ENCODE measurements around the gene SANBR.
"Not testable (repeated sequence)": the region's sequence is repeated elsewhere in the genome, so short reads cannot be mapped to it uniquely, and the experiment has no call there.

Gene SANBR

GRCh38 chr2:61065714-61066709 is at the start of gene SANBR:
TSS of gene SANBR (plus strand) at chr2:61065871. CDS start at chr2:61070351, 4,480 bp downstream.
- peak; percentile 73 for DNase-seq (ENCODE audit: low read depth)

GRCh38 chr2:61015976-61016375 is 49.7 kb upstream of the SANBR start:
- no peak for DNase-seq (ENCODE audit: low read depth)

- DNase-seq (ENCODE audit: low read depth): no peak
These were observed 49.2 kb upstream of the SANBR start for GRCh38 chr2:61016392-61017002.

GRCh38 chr2:61017003-61017555 is 48.6 kb upstream of the SANBR start:
- peak; percentile 51 for DNase-seq (ENCODE audit: low read depth)

GRCh38 chr2:61017556-61018317 is 47.9 kb upstream of the SANBR start, which contains the start of the genes PEX13 and PUS10:
TSS of gene PEX13 (plus strand) at chr2:61017720. CDS start at chr2:61017760, 40 bp downstream.
TSS of gene PUS10 (minus strand) at chr2:61018255. CDS start at chr2:61011890, 6,365 bp downstream.
- DNase-seq (ENCODE audit: low read depth): peak; percentile 27

GRCh38 chr2:61018318-61018755 is 47.3 kb upstream of the SANBR start:
- no peak for DNase-seq (ENCODE audit: low read depth)

GRCh38 chr2:61018798-61019197 is 46.9 kb upstream of the SANBR start:
- DNase-seq (ENCODE audit: low read depth): no peak

- no peak for DNase-seq (ENCODE audit: low read depth)
These were observed 44.4 kb upstream of the SANBR start for GRCh38 chr2:61021228-61021660.

GRCh38 chr2:61023670-61024069 is 42.0 kb upstream of the SANBR start:
- no peak for DNase-seq (ENCODE audit: low read depth)

GRCh38 chr2:61029533-61029932 is 36.1 kb upstream of the SANBR start:
- no peak for DNase-seq (ENCODE audit: low read depth)

- not testable (repeated sequence) for DNase-seq (ENCODE audit: low read depth)
These were observed 31.1 kb upstream of the SANBR start for GRCh38 chr2:61034592-61034991.

- DNase-seq (ENCODE audit: low read depth): not testable (repeated sequence)
These were observed 29.0 kb upstream of the SANBR start for GRCh38 chr2:61036643-61037042.

- DNase-seq (ENCODE audit: low read depth): no peak
These were observed 22.9 kb upstream of the SANBR start for GRCh38 chr2:61042807-61043206.

GRCh38 chr2:61044636-61045035 is 21.0 kb upstream of the SANBR start:
- no peak for DNase-seq (ENCODE audit: low read depth)

GRCh38 chr2:61045226-61045625 is 20.4 kb upstream of the SANBR start:
- no peak for DNase-seq (ENCODE audit: low read depth)

- DNase-seq (ENCODE audit: low read depth): no peak
These were observed 19.7 kb upstream of the SANBR start for GRCh38 chr2:61045999-61046398.

GRCh38 chr2:61055557-61055956 is 10.1 kb upstream of the SANBR start:
- no peak for DNase-seq (ENCODE audit: low read depth)

- no peak for DNase-seq (ENCODE audit: low read depth)
These were observed 8.1 kb upstream of the SANBR start for GRCh38 chr2:61057562-61057961.

GRCh38 chr2:61059382-61059781 is 6.3 kb upstream of the SANBR start:
- DNase-seq (ENCODE audit: low read depth): no peak

GRCh38 chr2:61074100-61074499 is 8.4 kb downstream of the SANBR start:
- DNase-seq (ENCODE audit: low read depth): no peak

GRCh38 chr2:61085883-61086282 is 20.2 kb downstream of the SANBR start:
- DNase-seq (ENCODE audit: low read depth): no peak

- no peak for DNase-seq (ENCODE audit: low read depth)
These were observed 24.1 kb downstream of the SANBR start for GRCh38 chr2:61089797-61090196.

Data from stimulated activated CD4-positive, alpha-beta T cell treated with anti-CD3 and anti-CD28 coated beads, Interleukin-2, amount 100 ng/mL, for 4 hours (primary cell).